ENCODE results near the gene CHODL.

CHODL gene

GRCh38 chr21:18294100-18294499, 49.5 kb downstream of the CHODL start:
- no peak for DNase-seq

DNA sequence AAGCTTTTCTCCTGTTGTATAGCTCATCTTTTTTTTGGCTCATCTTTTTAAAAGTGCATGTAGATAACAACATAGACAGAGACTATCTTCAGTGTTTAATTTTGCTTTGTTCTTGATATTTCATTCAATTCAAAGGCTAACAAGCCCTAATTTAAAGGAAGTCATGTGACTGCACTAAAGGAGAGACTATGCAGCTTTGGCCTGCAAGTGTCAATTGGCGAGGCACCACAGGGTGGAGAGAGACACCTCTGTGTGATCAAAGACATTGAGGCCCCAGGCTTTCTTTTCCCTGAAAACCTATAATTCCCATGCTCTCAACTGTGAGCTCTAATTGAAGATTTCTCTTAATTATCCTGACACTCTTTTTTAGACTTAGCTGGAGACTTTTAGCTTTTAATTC, 53.6 kb downstream of the CHODL start:
- DNase-seq: no peak

All from retina (tissue), 1 donor.